Natural killer cell (primary cell): ENCODE results near the gene THSD7B. TPM values are rescaled to one million over a fixed set of nuclear protein-coding genes. Genes with fewer than 3 reads are reported as not detected.

ENCODE experiments used
- ATAC-seq, 3 donors: fragments of 150-1000 bp in 2 of 3; fragments of 200-7000 bp in 1 of 3; cut with Tn5 transposase; 1 replicate in 1 of 3; 2 replicates in 2 of 3; pipeline ENCODE4 v1.10.0; 2021; ENCODE audit warnings: mild to moderate bottlenecking in 2 of 3, moderate library complexity in 2 of 3
- DNase-seq, 2 donors: peaks; one replicate each; pipeline versions ENCODE4 v3.0.0 to v3.0.0-alpha.2; 2013 to 2021; ENCODE audit warnings: mixed read lengths in 1 of 2
- H3K27ac ChIP-seq: one replicate; pipeline ENCODE4 v1.5.1; 2013; ENCODE audit warnings: mild to moderate bottlenecking, low read length
- H3K27me3 ChIP-seq: one replicate; pipeline ENCODE4 v1.6.1; 2013; ENCODE audit warnings: low read length; ENCODE audit not compliant: control insufficient read depth, insufficient read depth
- H3K36me3 ChIP-seq: one replicate; pipeline ENCODE4 v1.6.1; 2013; ENCODE audit warnings: low read length; ENCODE audit not compliant: control insufficient read depth, insufficient read depth
- H3K4me1 ChIP-seq: one replicate; pipeline ENCODE4 v1.6.1; 2013; ENCODE audit warnings: low read length; ENCODE audit not compliant: control insufficient read depth, insufficient read depth
- H3K4me3 ChIP-seq: one replicate; pipeline ENCODE4 v1.5.1; 2013; ENCODE audit warnings: low read length
- H3K9me3 ChIP-seq: one replicate; pipeline ENCODE4 v1.6.1; 2013; ENCODE audit warnings: low read length; ENCODE audit not compliant: control insufficient read depth, insufficient read depth
- H3K27ac Mint-ChIP-seq, 2 donors: one replicate each; pipeline ENCODE4 v1.8.0; 2022; ENCODE audit warnings: mild to moderate bottlenecking in 2 of 2, mixed read lengths in 2 of 2, moderate library complexity in 1 of 2
- H3K27me3 Mint-ChIP-seq, 2 donors: one replicate each; pipeline ENCODE4 v1.8.0; 2022; ENCODE audit warnings: low read depth in 2 of 2, mixed read lengths in 2 of 2
- H3K36me3 Mint-ChIP-seq: one replicate; pipeline ENCODE4 v1.8.0; 2022; ENCODE audit warnings: mixed read lengths
- H3K4me1 Mint-ChIP-seq, 2 donors: one replicate each; pipeline ENCODE4 v1.8.0; 2022; ENCODE audit warnings: mixed read lengths in 2 of 2
- H3K4me3 Mint-ChIP-seq: one replicate; pipeline ENCODE4 v1.8.0; 2022; ENCODE audit warnings: mild to moderate bottlenecking, moderate library complexity, mixed read lengths
- H3K9me3 Mint-ChIP-seq, 2 donors: one replicate each; pipeline ENCODE4 v1.8.0; 2022; ENCODE audit warnings: mixed read lengths in 2 of 2
- CTCF ChIP-seq: fragments of 200-600 bp; IDR thresholded peaks from one replicate; pipeline ENCODE4 v1.8.0; 2022; ENCODE audit warnings: antibody characterized with exemption
- WGBS: methylation state at CpG from one replicate; pipeline ENCODE4 v1.1.7; 2013; ENCODE audit warnings: missing lambda C conversion rate; ENCODE audit not compliant: insufficient coverage; 5-methylcytosine and 5-hydroxymethylcytosine counted together
- intact Hi-C: fragments of 100-400 bp; cut with micrococcal nuclease; formaldehyde crosslinking; loops from one replicate; pipeline ENCODE4 v1.14.2; 2022
- total RNA-seq, 4 donors: library from RNA; stranded (reverse); fragments of 120-200 nt in 1 of 4; gene quantifications; one replicate each; pipeline versions ENCODE4 v1.2.3 to v1.2.4, GENCODE V29; 2013 to 2022

THSD7B gene
- total RNA-seq, 3 donors from 2014 or later (not counting 1 experiment from before 2014, with no cell fraction given), result not detected

GRCh38 chr2:136917411-136917881 lies 152.1 kb downstream of the THSD7B start:
- peaks cover 5 to 6% of the 10 kb centered on the region in 2 donors for H3K9me3 Mint-ChIP-seq
- H3K9me3 ChIP-seq, result no peaks in the 10 kb centered on the region
- no peaks in the 10 kb centered on the region for H3K36me3 ChIP-seq
- H3K4me3 Mint-ChIP-seq, result no peak overlapping the region
- ATAC-seq (no peak), DNase-seq (no peak)
- no peak overlapping the region for H3K27ac Mint-ChIP-seq
- H3K27me3 ChIP-seq, result no peaks in the 10 kb centered on the region
- no peaks in the 10 kb centered on the region for H3K27me3 Mint-ChIP-seq
- no peaks in the 10 kb centered on the region for H3K36me3 Mint-ChIP-seq
- 80% methylated on average over 4 of the region's 5 CpGs for WGBS
- no peaks in the 10 kb centered on the region for H3K4me1 Mint-ChIP-seq
- intact Hi-C loops, result no loop called here
- TF ChIP-seq CTCF, result no peak
- no peak overlapping the region for H3K4me3 ChIP-seq
- no peak overlapping the region for H3K27ac ChIP-seq
- no peaks in the 10 kb centered on the region for H3K4me1 ChIP-seq

- intact Hi-C loops, result no loop called here
- no peak overlapping the region for H3K27ac Mint-ChIP-seq
- H3K9me3 ChIP-seq, result no peaks in the 10 kb centered on the region
Measured at GRCh38 chr2:136919682-136920081, 154.3 kb downstream of the THSD7B start.

GRCh38 chr2:136920652-136921333 lies 155.4 kb downstream of the THSD7B start:
- no peak overlapping the region for H3K4me3 ChIP-seq
- no peaks in the 10 kb centered on the region for H3K9me3 ChIP-seq
- Mint-ChIP-seq H3K4me1 (no peaks in the 10 kb centered on the region), H3K9me3 (peaks cover 4 to 8% of the 10 kb centered on the region in 2 donors), H3K36me3 (no peaks in the 10 kb centered on the region), H3K27ac (no peak overlapping the region), H3K27me3 (no peaks in the 10 kb centered on the region), H3K4me3 (no peak overlapping the region)
- no peaks in the 10 kb centered on the region for H3K4me1 ChIP-seq
- intact Hi-C loops, result no loop called here
- no peak overlapping the region for H3K27ac ChIP-seq
- ATAC-seq (no peak), DNase-seq (no peak)
- H3K36me3 ChIP-seq, result no peaks in the 10 kb centered on the region
- 94% methylated on average over 9 of the region's 9 CpGs for WGBS
- no peak for TF ChIP-seq CTCF
- H3K27me3 ChIP-seq, result no peaks in the 10 kb centered on the region

More at GRCh38 chr2:136919682-136920081, 154.3 kb downstream of the THSD7B start:
- H3K4me3 Mint-ChIP-seq, result no peak overlapping the region
- H3K4me1 ChIP-seq, result no peaks in the 10 kb centered on the region
- H3K4me3 ChIP-seq, result no peak overlapping the region
- no peak overlapping the region for H3K27ac ChIP-seq
- H3K36me3 Mint-ChIP-seq, result no peaks in the 10 kb centered on the region
- no peak for DNase-seq
- peaks cover 2 to 5% of the 10 kb centered on the region in 2 donors for H3K9me3 Mint-ChIP-seq
- H3K27me3 Mint-ChIP-seq, result no peaks in the 10 kb centered on the region
- no peaks in the 10 kb centered on the region for H3K36me3 ChIP-seq
- no peak for TF ChIP-seq CTCF
- ATAC-seq, result no peak
- WGBS, result 95% methylated on average over 4 of the region's 4 CpGs
- H3K27me3 ChIP-seq, result no peaks in the 10 kb centered on the region
- no peaks in the 10 kb centered on the region for H3K4me1 Mint-ChIP-seq

DNA sequence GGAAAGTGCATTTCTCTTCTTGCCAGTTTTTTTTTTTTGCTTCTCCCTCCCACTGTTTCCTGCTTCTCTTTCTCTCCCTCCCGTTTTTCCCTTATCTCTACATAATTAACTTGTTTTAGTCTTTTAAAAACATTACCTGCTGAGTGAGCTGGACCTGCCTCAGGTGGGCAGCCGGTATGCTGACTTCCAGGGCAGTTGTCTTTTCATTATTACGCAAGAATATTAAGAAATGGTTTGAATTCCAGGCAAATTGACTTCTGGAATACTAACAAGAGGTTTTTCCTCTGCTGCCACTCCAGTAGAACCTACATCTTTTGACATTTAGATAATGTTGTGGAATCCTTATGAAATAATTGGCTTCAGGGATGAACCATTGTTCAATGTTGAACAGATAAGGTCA lies 161.8 kb downstream of the THSD7B start:
- no peak for TF ChIP-seq CTCF
- H3K27ac Mint-ChIP-seq, result no peak overlapping the region
- H3K27me3 ChIP-seq, result no peaks in the 10 kb centered on the region
- H3K27ac ChIP-seq, result no peak overlapping the region
- WGBS, result 59% methylated on average over 3 of the region's 3 CpGs
- no peaks in the 10 kb centered on the region for H3K36me3 ChIP-seq
- no peaks in the 10 kb centered on the region for H3K4me1 ChIP-seq
- no peaks in the 10 kb centered on the region for H3K9me3 ChIP-seq
- DNase-seq (no peak), ATAC-seq (no peak)
- H3K27me3 Mint-ChIP-seq, result no peaks in the 10 kb centered on the region
- H3K4me3 ChIP-seq, result no peak overlapping the region
- H3K4me3 Mint-ChIP-seq, result no peak overlapping the region
- intact Hi-C loops, result no loop called here
- no peaks in the 10 kb centered on the region for H3K4me1 Mint-ChIP-seq
- peaks cover 10 to 12% of the 10 kb centered on the region in 2 donors for H3K9me3 Mint-ChIP-seq
- no peaks in the 10 kb centered on the region for H3K36me3 Mint-ChIP-seq
